DND-41 (cell line): ENCODE results near the gene GCNT3.

Experiments used
- ATAC-seq: fragments of 200-7000 bp; cut with Tn5 transposase; 3 replicates; pipeline ENCODE4 v1.9.1; 2021; ENCODE audit warnings: low read depth; ENCODE audit not compliant: insufficient read depth
- DNase-seq: peaks from one replicate; pipeline ENCODE4 v3.0.0-alpha.2; 2020
- H2AFZ ChIP-seq: 2 replicates; pipeline ENCODE4 v1.6.0; 2012; ENCODE audit warnings: low read depth, low read length
- H3K27ac ChIP-seq: 2 replicates; pipeline ENCODE4 v1.5.1; 2012; ENCODE audit warnings: low read length, inconsistent platforms
- H3K27me3 ChIP-seq: fragments of 200-600 bp; sonication (generic); 2 replicates; pipeline ENCODE4 v1.6.0; 2012; ENCODE audit warnings: low read length, mild to moderate bottlenecking, inconsistent platforms; ENCODE audit not compliant: insufficient read depth, poor library complexity
- H3K36me3 ChIP-seq: 2 replicates; pipeline ENCODE4 v1.5.1; 2012; ENCODE audit warnings: low read length, inconsistent platforms; ENCODE audit not compliant: insufficient read depth
- H3K4me1 ChIP-seq: 2 replicates; pipeline ENCODE4 v1.5.1; 2012; ENCODE audit warnings: mild to moderate bottlenecking, low read length; ENCODE audit not compliant: insufficient read depth
- H3K4me2 ChIP-seq: 2 replicates; pipeline ENCODE4 v1.6.0; 2012; ENCODE audit warnings: mild to moderate bottlenecking, moderate library complexity, low read length, inconsistent platforms; ENCODE audit not compliant: insufficient read depth
- H3K4me3 ChIP-seq, 2 experiments: fragments of 200-600 bp in 1 of 2; shearing (Covaris generic) in 1 of 2; 2 replicates each; pipeline ENCODE4 v1.5.1; 2012 to 2016; ENCODE audit warnings: inconsistent platforms in 2 of 2, low read length in 2 of 2, mild to moderate bottlenecking in 2 of 2, low read depth in 1 of 2, moderate library complexity in 1 of 2
- H3K79me2 ChIP-seq: 2 replicates; pipeline ENCODE4 v1.6.0; 2012; ENCODE audit warnings: low read length, inconsistent platforms; ENCODE audit not compliant: insufficient read depth
- H3K9ac ChIP-seq: 2 replicates; pipeline ENCODE4 v1.6.0; 2012; ENCODE audit warnings: low read depth, mild to moderate bottlenecking, inconsistent platforms, low read length, moderate library complexity
- H3K9me3 ChIP-seq: 2 replicates; pipeline ENCODE4 v1.5.1; 2012; ENCODE audit warnings: low read length, moderate library complexity, mild to moderate bottlenecking, inconsistent platforms; ENCODE audit not compliant: insufficient read depth, severe bottlenecking
- H4K20me1 ChIP-seq: 2 replicates; pipeline ENCODE4 v1.6.0; 2012; ENCODE audit warnings: low read length; ENCODE audit not compliant: insufficient read depth
- EZH2 ChIP-seq: IDR thresholded peaks from 3 replicates; pipeline ENCODE4 v1.6.1; 2012; ENCODE audit warnings: borderline replicate concordance, low read depth, mild to moderate bottlenecking, moderate library complexity, low read length, inconsistent platforms; ENCODE audit not compliant: severe bottlenecking
- TF ChIP-seq, protein P1 (sequence below): IDR thresholded peaks from 2 replicates; pipeline ENCODE4 v1.5.1; 2012; ENCODE audit warnings: borderline replicate concordance, low read length, moderate library complexity, mild to moderate bottlenecking; ENCODE audit not compliant: poor library complexity, severe bottlenecking; ENCODE audit errors: extremely low read depth

GCNT3 gene

DNA sequence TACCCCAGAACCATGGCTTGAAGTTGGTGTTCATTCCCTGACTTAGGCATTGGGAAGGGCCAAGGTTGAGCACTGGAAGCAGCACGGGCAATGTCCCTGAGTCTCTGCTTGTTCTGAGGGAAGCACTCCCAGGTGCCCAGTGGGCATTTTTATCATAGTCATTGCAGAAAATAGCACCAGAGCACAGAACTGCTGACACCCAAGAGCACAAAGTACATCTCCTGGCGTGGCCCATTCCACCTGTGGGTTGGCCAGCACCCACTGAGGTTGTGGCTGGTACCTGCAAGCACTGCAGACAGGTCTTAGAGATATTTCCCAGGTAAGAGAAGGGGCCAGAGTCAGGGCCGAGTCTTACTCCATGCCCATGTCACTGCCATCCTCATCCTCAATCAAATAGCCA is 28.5 kb upstream of the GCNT3 start:
- Histone ChIP-seq H3K9ac (no peak overlapping the region), H3K27me3 (no peaks in the 10 kb centered on the region), H3K9me3 (no peaks in the 10 kb centered on the region), H3K27ac (no peak overlapping the region), H3K4me1 (no peaks in the 10 kb centered on the region), H3K4me3 (no peak overlapping the region), H2AFZ (no peak overlapping the region), H4K20me1 (no peaks in the 10 kb centered on the region), H3K4me2 (no peak overlapping the region), H3K36me3 (no peaks in the 10 kb centered on the region), H3K79me2 (no peaks in the 10 kb centered on the region)
- ATAC-seq (no peak), DNase-seq (no peak)
- TF ChIP-seq, protein P1, sequence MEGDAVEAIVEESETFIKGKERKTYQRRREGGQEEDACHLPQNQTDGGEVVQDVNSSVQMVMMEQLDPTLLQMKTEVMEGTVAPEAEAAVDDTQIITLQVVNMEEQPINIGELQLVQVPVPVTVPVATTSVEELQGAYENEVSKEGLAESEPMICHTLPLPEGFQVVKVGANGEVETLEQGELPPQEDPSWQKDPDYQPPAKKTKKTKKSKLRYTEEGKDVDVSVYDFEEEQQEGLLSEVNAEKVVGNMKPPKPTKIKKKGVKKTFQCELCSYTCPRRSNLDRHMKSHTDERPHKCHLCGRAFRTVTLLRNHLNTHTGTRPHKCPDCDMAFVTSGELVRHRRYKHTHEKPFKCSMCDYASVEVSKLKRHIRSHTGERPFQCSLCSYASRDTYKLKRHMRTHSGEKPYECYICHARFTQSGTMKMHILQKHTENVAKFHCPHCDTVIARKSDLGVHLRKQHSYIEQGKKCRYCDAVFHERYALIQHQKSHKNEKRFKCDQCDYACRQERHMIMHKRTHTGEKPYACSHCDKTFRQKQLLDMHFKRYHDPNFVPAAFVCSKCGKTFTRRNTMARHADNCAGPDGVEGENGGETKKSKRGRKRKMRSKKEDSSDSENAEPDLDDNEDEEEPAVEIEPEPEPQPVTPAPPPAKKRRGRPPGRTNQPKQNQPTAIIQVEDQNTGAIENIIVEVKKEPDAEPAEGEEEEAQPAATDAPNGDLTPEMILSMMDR = no peak
- TF ChIP-seq EZH2 = no peak

DNA sequence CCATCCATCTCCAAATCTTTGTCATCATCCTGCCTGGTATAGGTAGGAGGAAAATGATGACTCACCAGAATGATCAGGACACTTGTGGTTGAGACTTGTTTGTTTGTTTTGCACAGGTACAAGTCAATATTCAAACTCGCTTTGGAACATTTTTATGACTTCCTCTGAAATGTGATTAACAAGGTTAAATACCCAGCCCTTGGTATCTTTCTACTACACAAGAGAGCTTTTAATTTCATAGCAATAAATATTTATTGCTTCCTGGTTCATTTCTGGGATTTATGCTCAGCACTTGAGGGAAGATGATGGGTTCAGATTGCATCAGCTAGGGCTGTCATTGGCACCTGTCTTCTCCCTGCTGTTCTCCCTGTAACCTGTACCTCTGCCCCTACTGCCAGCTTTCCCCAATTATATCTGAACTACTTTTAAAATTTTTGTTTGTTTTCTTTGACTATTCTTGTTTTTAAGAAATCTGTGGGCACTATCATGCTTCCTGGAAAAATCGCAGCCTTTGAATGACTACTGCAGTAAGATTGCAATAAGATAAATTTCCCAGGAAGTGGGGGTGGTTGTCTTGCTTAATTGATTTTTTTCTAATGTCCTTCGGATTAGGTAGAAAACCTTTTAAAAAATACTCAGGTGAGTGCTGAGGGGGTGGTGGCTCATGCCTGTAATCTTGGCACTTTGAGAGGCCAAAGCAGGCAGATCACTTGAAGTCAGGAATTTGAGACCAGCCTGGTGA is 24.3 kb upstream of the GCNT3 start:
- ATAC-seq (no peak), DNase-seq (no peak)
- Histone ChIP-seq H2AFZ (no peak overlapping the region), H3K36me3 (no peaks in the 10 kb centered on the region), H3K79me2 (no peaks in the 10 kb centered on the region), H3K9me3 (no peaks in the 10 kb centered on the region), H3K4me1 (no peaks in the 10 kb centered on the region), H3K9ac (no peak overlapping the region), H3K27me3 (no peaks in the 10 kb centered on the region), H3K27ac (no peak overlapping the region), H3K4me3 (no peak overlapping the region), H4K20me1 (no peaks in the 10 kb centered on the region), H3K4me2 (no peak overlapping the region)
- TF ChIP-seq, protein P1 = no peak
- no peak for TF ChIP-seq EZH2

DNA sequence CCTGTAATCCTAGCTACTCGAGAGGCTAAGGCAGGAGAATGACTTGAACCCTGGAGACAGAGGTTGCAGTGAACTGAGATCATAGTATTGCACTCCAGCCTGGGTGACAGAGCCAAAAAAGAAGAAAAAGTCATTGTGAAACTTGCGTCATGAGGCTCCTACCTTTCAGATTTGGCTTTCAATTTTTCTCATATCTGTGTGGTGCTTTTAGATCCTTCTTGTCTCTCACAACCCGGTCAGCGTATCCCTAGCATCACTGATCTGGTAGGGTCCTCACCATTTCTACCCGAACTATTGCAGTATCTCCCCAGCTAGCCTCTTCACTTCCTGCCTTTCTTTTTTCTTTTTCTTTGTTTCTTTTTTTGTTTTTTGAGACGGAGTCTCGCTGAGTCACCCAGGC is 21.6 kb upstream of the GCNT3 start:
- H3K4me2 ChIP-seq = no peak overlapping the region
- H2AFZ ChIP-seq = no peak overlapping the region
- H3K9ac ChIP-seq = no peak overlapping the region
- H3K79me2 ChIP-seq = no peaks in the 10 kb centered on the region
- H3K9me3 ChIP-seq = no peaks in the 10 kb centered on the region
- no peaks in the 10 kb centered on the region for H3K36me3 ChIP-seq
- no peaks in the 10 kb centered on the region for H4K20me1 ChIP-seq
- no peak overlapping the region for H3K4me3 ChIP-seq
- no peaks in the 10 kb centered on the region for H3K27me3 ChIP-seq
- H3K27ac ChIP-seq = no peak overlapping the region
- TF ChIP-seq, protein P1 = no peak
- DNase-seq (no peak), ATAC-seq (no peak)
- H3K4me1 ChIP-seq = no peaks in the 10 kb centered on the region

DNA sequence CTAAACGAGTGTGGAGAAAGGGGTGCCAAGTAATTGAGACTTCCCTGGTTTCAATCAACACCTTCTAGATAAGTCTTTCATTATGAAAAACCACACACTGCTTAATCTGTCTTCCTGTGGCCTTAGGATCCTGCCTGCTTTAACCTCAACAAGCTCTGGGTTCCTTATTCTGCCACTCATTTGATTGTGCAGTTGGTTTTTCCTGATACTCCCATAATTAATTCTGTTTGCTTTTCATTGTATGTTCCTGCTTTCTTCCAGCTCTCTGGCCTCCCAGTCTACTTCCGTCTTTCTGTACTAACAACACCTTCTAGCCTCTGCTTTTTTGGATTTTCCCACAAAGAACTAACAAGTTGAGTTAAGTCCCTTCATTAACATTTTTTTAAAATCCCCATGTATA is 20.2 kb upstream of the GCNT3 start:
- H3K4me3 ChIP-seq = no peak overlapping the region
- no peak overlapping the region for H2AFZ ChIP-seq
- H3K9me3 ChIP-seq = no peaks in the 10 kb centered on the region
- no peaks in the 10 kb centered on the region for H4K20me1 ChIP-seq
- DNase-seq = no peak
- H3K27me3 ChIP-seq = no peaks in the 10 kb centered on the region
- no peak for ATAC-seq
- TF ChIP-seq EZH2 = no peak
- TF ChIP-seq, protein P1 = no peak
- no peaks in the 10 kb centered on the region for H3K36me3 ChIP-seq
- no peak overlapping the region for H3K4me2 ChIP-seq
- no peaks in the 10 kb centered on the region for H3K4me1 ChIP-seq
- no peak overlapping the region for H3K9ac ChIP-seq
- no peaks in the 10 kb centered on the region for H3K79me2 ChIP-seq
- no peak overlapping the region for H3K27ac ChIP-seq
